Hepatocyte (in vitro differentiated cells): Measurements from ENCODE around the gene SUMO3. TPM values are rescaled to one million over a fixed set of nuclear protein-coding genes. Genes with fewer than 3 reads are reported as not detected.

ENCODE experiments used
- DNase-seq: peaks from one replicate; pipeline ENCODE4 v3.0.0-alpha.2; 2016; ENCODE audit warnings: low spot score
- H2AFZ ChIP-seq: fragments of 200-600 bp; sonication (generic); 2 replicates; pipeline ENCODE4 v1.6.0; 2016; ENCODE audit warnings: antibody characterized with exemption, mild to moderate bottlenecking
- H3K27ac ChIP-seq: fragments of 200-600 bp; sonication (generic); 2 replicates; pipeline ENCODE4 v1.5.1; 2016; ENCODE audit warnings: mild to moderate bottlenecking
- H3K27me3 ChIP-seq: fragments of 200-600 bp; sonication (generic); 2 replicates; pipeline ENCODE4 v1.6.1; 2016
- H3K36me3 ChIP-seq: fragments of 200-600 bp; sonication (generic); replicated peaks from 2 replicates; pipeline ENCODE4 v1.5.1; 2016; ENCODE audit warnings: low read depth; ENCODE audit not compliant: insufficient read depth
- H3K4me1 ChIP-seq: fragments of 200-600 bp; sonication (generic); 2 replicates; pipeline ENCODE4 v1.5.1; 2016; ENCODE audit warnings: mild to moderate bottlenecking, moderate library complexity; ENCODE audit not compliant: insufficient read depth
- H3K4me2 ChIP-seq: fragments of 200-600 bp; sonication (generic); 2 replicates; pipeline ENCODE4 v1.6.0; 2016
- H3K4me3 ChIP-seq: fragments of 200-600 bp; sonication (generic); 2 replicates; pipeline ENCODE4 v1.5.1; 2016; ENCODE audit warnings: mild to moderate bottlenecking
- H3K79me2 ChIP-seq: fragments of 200-600 bp; sonication (generic); 2 replicates; pipeline ENCODE4 v1.6.0; 2017; ENCODE audit warnings: mild to moderate bottlenecking
- H3K9me2 ChIP-seq: fragments of 200-600 bp; sonication (generic); replicated peaks from 2 replicates; pipeline ENCODE4 v1.6.0; 2017; ENCODE audit warnings: mild to moderate bottlenecking; ENCODE audit not compliant: insufficient read depth
- H3K9me3 ChIP-seq: fragments of 200-600 bp; sonication (generic); 2 replicates; pipeline ENCODE4 v1.5.1; 2016; ENCODE audit warnings: low read depth, mild to moderate bottlenecking
- H4K20me1 ChIP-seq: fragments of 200-600 bp; sonication (generic); 2 replicates; pipeline ENCODE4 v1.6.0; 2016; ENCODE audit warnings: mild to moderate bottlenecking; ENCODE audit not compliant: insufficient read depth, poor library complexity, severe bottlenecking
- CTCF ChIP-seq: fragments of 200-600 bp; sonication (generic); IDR thresholded peaks from 2 replicates; pipeline ENCODE4 v1.5.1; 2016; ENCODE audit warnings: antibody characterized with exemption, mild to moderate bottlenecking; ENCODE audit not compliant: poor library complexity
- EZH2 ChIP-seq: fragments of 200-600 bp; sonication (generic); IDR thresholded peaks from 2 replicates; pipeline ENCODE4 v1.6.1; 2016; ENCODE audit warnings: antibody characterized with exemption, mild to moderate bottlenecking, borderline replicate concordance
- EZH2phosphoT487 ChIP-seq: fragments of 200-600 bp; sonication (generic); IDR thresholded peaks from one replicate; pipeline ENCODE4 v1.6.1; 2018; ENCODE audit warnings: antibody characterized with exemption, mild to moderate bottlenecking, low read depth, moderate library complexity; ENCODE audit not compliant: unreplicated experiment, severe bottlenecking
- WGBS: methylation state at CpG from one replicate; pipeline ENCODE4 v1.1.6; 2016; ENCODE audit warnings: low lambda C conversion rate; ENCODE audit errors: missing lambda C conversion rate; 5-methylcytosine and 5-hydroxymethylcytosine counted together
- polyA plus RNA-seq: library from polyadenylated mRNA; unstranded; fragments of >200 nt; fragmentation: Nextera tagmentation; extraction: Ambion mirVana; gene quantifications from 2 replicates; pipeline ENCODE4 v1.2.1, GENCODE V29; 2016
- total RNA-seq: library from RNA; depleted of rRNA; stranded (reverse); fragments of >200 nt; gene quantifications from 2 replicates; pipeline ENCODE4 v1.2.3, GENCODE V29; 2014

Gene SUMO3
- total and polyA plus RNA-seq, 2 experiments from 2014 or later: 68.5 to 97.0 TPM

DNA sequence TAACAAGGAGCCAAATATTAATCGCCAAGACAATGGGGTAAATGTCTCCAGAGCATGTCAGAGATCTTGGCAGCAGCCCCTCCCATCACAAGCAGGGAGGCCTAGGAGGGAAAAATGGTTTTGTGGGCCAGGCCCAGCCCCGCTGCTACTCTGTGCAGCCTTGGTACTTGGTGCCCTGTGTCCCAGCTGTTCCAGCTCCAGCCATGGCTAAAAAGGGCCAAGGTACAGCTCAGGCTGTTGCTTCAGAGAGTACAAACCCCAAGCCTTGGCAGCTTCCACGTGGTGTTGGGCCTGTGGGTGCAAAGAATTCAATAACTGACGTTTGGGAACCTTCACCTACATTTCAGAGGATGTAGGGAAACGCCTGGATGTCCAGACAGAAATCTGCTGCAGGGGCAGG lies 26.6 kb downstream of the SUMO3 start:
- H2AFZ ChIP-seq: no peak overlapping the region

GRCh38 chr21:44790368-44790767 lies 27.5 kb downstream of the SUMO3 start:
- H3K9me3 ChIP-seq: no peaks in the 10 kb centered on the region
- H3K4me3 ChIP-seq: no peak overlapping the region
- no peaks in the 10 kb centered on the region for H3K9me2 ChIP-seq
- no peaks in the 10 kb centered on the region for H3K36me3 ChIP-seq
- no peak overlapping the region for H3K27ac ChIP-seq
- peaks cover 19% of the 10 kb centered on the region for H3K4me1 ChIP-seq
- WGBS: 96% methylated on average over 3 of the region's 3 CpGs
- TF ChIP-seq EZH2phosphoT487 (no peak), EZH2 (no peak), CTCF (no peak)
- H3K27me3 ChIP-seq: no peaks in the 10 kb centered on the region
- no peak overlapping the region for H2AFZ ChIP-seq
- DNase-seq: no peak
- H3K4me2 ChIP-seq: no peak overlapping the region
- H4K20me1 ChIP-seq: peaks cover 13% of the 10 kb centered on the region
- peaks cover 82% of the 10 kb centered on the region for H3K79me2 ChIP-seq

More for the DNA sequence above, 26.6 kb downstream of the SUMO3 start:
- peaks cover 12% of the 10 kb centered on the region for H4K20me1 ChIP-seq
- no peak for DNase-seq
- no peak overlapping the region for H3K27ac ChIP-seq
- no peaks in the 10 kb centered on the region for H3K27me3 ChIP-seq
- H3K9me2 ChIP-seq: no peaks in the 10 kb centered on the region
- H3K4me1 ChIP-seq: peaks cover 13% of the 10 kb centered on the region
- 90% methylated on average over 5 of the region's 5 CpGs for WGBS
- TF ChIP-seq EZH2phosphoT487 (no peak), CTCF (no peak)
- no peak overlapping the region for H3K4me3 ChIP-seq
- no peaks in the 10 kb centered on the region for H3K36me3 ChIP-seq
- no peak overlapping the region for H3K4me2 ChIP-seq
- peaks cover 89% of the 10 kb centered on the region for H3K79me2 ChIP-seq
- no peaks in the 10 kb centered on the region for H3K9me3 ChIP-seq

DNA sequence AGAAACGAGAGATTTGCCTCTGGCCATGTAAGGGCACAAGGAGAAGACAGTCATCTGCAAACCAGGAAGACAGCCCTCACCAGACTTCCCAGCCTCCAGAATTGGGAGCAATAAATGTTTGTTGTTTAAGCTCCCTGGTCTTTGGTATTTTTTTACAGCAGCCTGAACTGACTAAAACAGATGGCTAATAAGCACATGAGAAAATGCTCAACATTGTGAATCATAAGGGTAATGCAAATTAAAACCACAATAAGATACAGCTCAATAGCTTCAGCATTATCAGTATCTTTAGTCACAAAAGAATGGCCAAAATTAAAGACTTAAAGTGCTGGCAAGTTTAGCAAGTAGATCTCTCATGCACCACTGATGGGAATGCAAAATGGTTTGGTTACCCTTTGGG lies 28.0 kb downstream of the SUMO3 start:
- H3K9me3 ChIP-seq: no peaks in the 10 kb centered on the region
- H3K36me3 ChIP-seq: no peaks in the 10 kb centered on the region
- no peak overlapping the region for H3K4me2 ChIP-seq
- peaks cover 82% of the 10 kb centered on the region for H3K79me2 ChIP-seq
- H3K27me3 ChIP-seq: no peaks in the 10 kb centered on the region
- H4K20me1 ChIP-seq: peaks cover 18% of the 10 kb centered on the region
- TF ChIP-seq EZH2: no peak
- no peak for TF ChIP-seq CTCF
- no peak for TF ChIP-seq EZH2phosphoT487
- no peaks in the 10 kb centered on the region for H3K9me2 ChIP-seq
- peaks cover 19% of the 10 kb centered on the region for H3K4me1 ChIP-seq
- no peak overlapping the region for H3K4me3 ChIP-seq
- DNase-seq: no peak
- no peak overlapping the region for H3K27ac ChIP-seq
- WGBS: 73% methylated on average over 1 of the region's 1 CpG
- no peak overlapping the region for H2AFZ ChIP-seq
